Lung (tissue), 12 donors: ENCODE results near the gene TPO. TPM values are rescaled to one million over a fixed set of nuclear protein-coding genes. Genes with fewer than 3 reads are reported as not detected.

Experiments
- ATAC-seq: fragments of 200-7000 bp; cut with Tn5 transposase; one replicate; pipeline ENCODE4 v1.9.1; 2020; ENCODE audit warnings: moderate number of reproducible peaks; ENCODE audit not compliant: insufficient read depth, low FRiP score
- DNase-seq, 3 donors: peaks; one replicate each; pipeline ENCODE4 v3.0.0-alpha.2; 2013 to 2017
- H3K27ac ChIP-seq, 2 donors: one replicate each; pipeline ENCODE4 v1.5.1; 2013; ENCODE audit warnings: mild to moderate bottlenecking in 2 of 2, moderate library complexity in 2 of 2, control low read depth in 1 of 2, inconsistent platforms in 1 of 2, low read depth in 1 of 2, low read length in 1 of 2
- H3K27me3 ChIP-seq, 3 donors: one replicate each; pipeline ENCODE4 v1.5.1; 2013; ENCODE audit warnings: low read length in 2 of 3; ENCODE audit not compliant: control insufficient read depth in 3 of 3, insufficient read depth in 3 of 3
- H3K36me3 ChIP-seq, 4 donors: one replicate each; pipeline ENCODE4 v1.5.1; 2013; ENCODE audit warnings: low read length in 4 of 4, mild to moderate bottlenecking in 1 of 4, moderate library complexity in 1 of 4; ENCODE audit not compliant: control insufficient read depth in 4 of 4, insufficient read depth in 4 of 4
- H3K4me1 ChIP-seq, 5 donors: one replicate each; pipeline ENCODE4 v1.5.1; 2013; ENCODE audit warnings: low read length in 5 of 5, mild to moderate bottlenecking in 2 of 5, moderate library complexity in 1 of 5; ENCODE audit not compliant: control insufficient read depth in 5 of 5, insufficient read depth in 5 of 5
- H3K4me3 ChIP-seq: one replicate; pipeline ENCODE4 v1.5.1; 2013; ENCODE audit warnings: mild to moderate bottlenecking, control low read depth, moderate library complexity
- H3K9ac ChIP-seq, 2 donors: one replicate each; pipeline ENCODE4 v1.5.1; 2013; ENCODE audit warnings: low read length in 2 of 2, control low read depth in 1 of 2; ENCODE audit not compliant: insufficient read depth in 1 of 2
- H3K9me3 ChIP-seq, 4 donors: one replicate each; pipeline ENCODE4 v1.5.1; 2013; ENCODE audit warnings: low read length in 3 of 4, mild to moderate bottlenecking in 1 of 4, moderate library complexity in 1 of 4; ENCODE audit not compliant: control insufficient read depth in 4 of 4, insufficient read depth in 3 of 4
- CTCF ChIP-seq: IDR thresholded peaks from 2 replicates; pipeline ENCODE4 v1.5.1; 2012; ENCODE audit warnings: mild to moderate bottlenecking; ENCODE audit errors: control extremely low read depth, extremely low read depth
- WGBS, 2 donors: extraction: QIAGEN DNeasy Blood & Tissue Kit; methylation state at CpG; one replicate each; pipeline ENCODE4 v1.1.7; 2013; 5-methylcytosine and 5-hydroxymethylcytosine counted together
- polyA plus RNA-seq, 2 donors: library from polyadenylated mRNA; stranded (reverse); fragments of 200-250 nt; gene quantifications; one replicate each; pipeline ENCODE4 v1.2.1, GENCODE V29; 2013
- total RNA-seq, 2 donors: library from RNA; depleted of rRNA in 1 of 2; stranded (reverse); fragments of >200 nt in 1 of 2; gene quantifications; one replicate each; pipeline ENCODE4 v1.2.1, GENCODE V29; 2014 to 2021
- donor health status: control.
- donor health status: control.
- donor health status: Bipolar disorder and iron deficiency.
- donor health status: healthy.
- donor health status: DM: yes; HTN: yes; CAD: no.

The TPO gene
- total and polyA plus RNA-seq, 4 donors = 0.17 to 0.31 TPM; not detected in 2

- ATAC-seq = no peak
- H3K27me3 ChIP-seq = no peaks in the 10 kb centered on the region
- 90 to 92% methylated on average over 27 of the region's 27 CpGs for WGBS, 2 donors
- no peak for TF ChIP-seq CTCF
- H3K36me3 ChIP-seq = no peaks in the 10 kb centered on the region
- H3K9ac ChIP-seq = no peak overlapping the region
- H3K9me3 ChIP-seq = no peaks in the 10 kb centered on the region
- no peak overlapping the region for H3K27ac ChIP-seq
- no peaks in the 10 kb centered on the region for H3K4me1 ChIP-seq
- no peak for DNase-seq
- H3K4me3 ChIP-seq = no peak overlapping the region
These were observed 88.0 kb downstream of the TPO start for GRCh38 chr2:1501038-1501851.

- no peak for DNase-seq
- WGBS, 2 donors = 89% methylated on average over 6 of the region's 6 CpGs
- Histone ChIP-seq H3K4me1 (no peaks in the 10 kb centered on the region), H3K36me3 (no peaks in the 10 kb centered on the region), H3K9ac (no peak overlapping the region), H3K27me3 (no peaks in the 10 kb centered on the region), H3K4me3 (no peak overlapping the region), H3K27ac (no peak overlapping the region), H3K9me3 (no peaks in the 10 kb centered on the region)
- TF ChIP-seq CTCF = no peak
- ATAC-seq = no peak
These were observed 88.7 kb downstream of the TPO start for GRCh38 chr2:1501991-1502390.

- H3K27ac ChIP-seq = no peak overlapping the region
- no peak for TF ChIP-seq CTCF
- H3K4me3 ChIP-seq = no peak overlapping the region
- ATAC-seq (no peak), DNase-seq (no peak)
- no peaks in the 10 kb centered on the region for H3K4me1 ChIP-seq
- no peak overlapping the region for H3K9ac ChIP-seq
- no peaks in the 10 kb centered on the region for H3K9me3 ChIP-seq
- H3K27me3 ChIP-seq = no peaks in the 10 kb centered on the region
- WGBS, 2 donors = 89 to 93% methylated on average over 15 of the region's 15 CpGs
- no peaks in the 10 kb centered on the region for H3K36me3 ChIP-seq
These were observed 89.6 kb downstream of the TPO start for GRCh38 chr2:1502891-1503304.
